ENCODE results near the gene EPB41L4B. TPM values are rescaled to one million over a fixed set of nuclear protein-coding genes. Genes with fewer than 3 reads are reported as not detected.

Gene EPB41L4B
- total RNA-seq, 2 experiments from 2014 or later, result 0.34 TPM

DNA sequence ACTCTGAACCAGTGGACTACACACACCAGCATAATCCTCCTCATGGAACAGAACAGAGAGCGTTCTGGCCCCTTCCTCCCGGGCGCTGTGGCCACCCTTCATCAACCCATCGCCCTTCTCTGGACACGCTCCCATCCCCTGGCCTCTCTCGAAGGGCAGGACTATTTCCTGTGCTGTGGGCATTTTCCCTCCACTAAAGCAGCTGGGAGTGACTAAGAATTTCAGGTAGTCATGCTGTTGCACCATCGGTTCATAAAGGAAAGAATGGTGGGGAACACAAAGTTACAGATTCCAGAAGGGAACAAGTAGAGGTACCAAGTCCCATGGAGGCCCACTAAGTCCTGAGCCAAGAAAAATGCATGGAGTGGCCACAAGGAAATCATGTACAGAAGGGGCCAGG lies 68.6 kb downstream of the EPB41L4B start:
- Mint-ChIP-seq H3K27ac (no peak overlapping the region), H3K36me3 (ENCODE audit: low read depth) (no peaks in the 10 kb centered on the region), H3K9me3 (no peaks in the 10 kb centered on the region), H3K4me3 (no peak overlapping the region), H3K27me3 (no peaks in the 10 kb centered on the region), H3K4me1 (ENCODE audit: low read depth) (no peaks in the 10 kb centered on the region)
- DNase-seq (no peak), ATAC-seq (no peak)
- TF ChIP-seq, protein P1, sequence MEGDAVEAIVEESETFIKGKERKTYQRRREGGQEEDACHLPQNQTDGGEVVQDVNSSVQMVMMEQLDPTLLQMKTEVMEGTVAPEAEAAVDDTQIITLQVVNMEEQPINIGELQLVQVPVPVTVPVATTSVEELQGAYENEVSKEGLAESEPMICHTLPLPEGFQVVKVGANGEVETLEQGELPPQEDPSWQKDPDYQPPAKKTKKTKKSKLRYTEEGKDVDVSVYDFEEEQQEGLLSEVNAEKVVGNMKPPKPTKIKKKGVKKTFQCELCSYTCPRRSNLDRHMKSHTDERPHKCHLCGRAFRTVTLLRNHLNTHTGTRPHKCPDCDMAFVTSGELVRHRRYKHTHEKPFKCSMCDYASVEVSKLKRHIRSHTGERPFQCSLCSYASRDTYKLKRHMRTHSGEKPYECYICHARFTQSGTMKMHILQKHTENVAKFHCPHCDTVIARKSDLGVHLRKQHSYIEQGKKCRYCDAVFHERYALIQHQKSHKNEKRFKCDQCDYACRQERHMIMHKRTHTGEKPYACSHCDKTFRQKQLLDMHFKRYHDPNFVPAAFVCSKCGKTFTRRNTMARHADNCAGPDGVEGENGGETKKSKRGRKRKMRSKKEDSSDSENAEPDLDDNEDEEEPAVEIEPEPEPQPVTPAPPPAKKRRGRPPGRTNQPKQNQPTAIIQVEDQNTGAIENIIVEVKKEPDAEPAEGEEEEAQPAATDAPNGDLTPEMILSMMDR (IDR thresholded peaks at IDR 0.05), result no peak
- ChIA-PET CTCF (interaction anchor here (1.9 kb wide), 1 partner anchor 15 kb away, joined by 4 read pairs; no protein-coding TSS in a partner anchor), POLR2A (no interaction called here)
- intact Hi-C loops (cut with micrococcal nuclease), result no loop called here

DNA sequence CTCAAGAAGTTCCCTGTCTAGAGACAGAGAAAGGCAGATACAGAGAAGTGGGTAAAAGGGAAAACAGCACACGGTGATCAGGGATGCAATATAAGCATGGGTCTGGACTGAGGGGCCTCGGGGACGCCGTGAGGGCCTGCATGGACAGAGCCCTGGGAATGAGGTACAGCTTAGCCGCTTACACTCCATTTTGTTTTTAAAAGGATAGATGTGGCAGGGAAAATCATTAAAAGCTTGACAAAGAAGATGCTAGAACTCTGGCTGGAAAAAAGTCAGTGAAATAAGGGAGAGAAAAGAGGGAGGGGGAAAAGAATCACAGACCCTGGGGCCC lies 69.1 kb downstream of the EPB41L4B start:
- CTCF ChIA-PET, result interaction anchor here (1.1 to 1.9 kb wide), 3 partner anchors 8 to 22 kb away, joined by 3 to 5 read pairs (median 4); no protein-coding TSS in a partner anchor

GRCh38 chr9:109251080-109251775 lies 69.6 kb downstream of the EPB41L4B start:
- Mint-ChIP-seq H3K27ac (no peak overlapping the region), H3K9me3 (no peaks in the 10 kb centered on the region), H3K4me1 (ENCODE audit: low read depth) (no peaks in the 10 kb centered on the region), H3K36me3 (ENCODE audit: low read depth) (no peaks in the 10 kb centered on the region), H3K27me3 (no peaks in the 10 kb centered on the region), H3K4me3 (no peak overlapping the region)
- TF ChIP-seq, protein P1 (IDR thresholded peaks at IDR 0.05), result no peak
- intact Hi-C loops (cut with micrococcal nuclease), result no loop called here
- ChIA-PET CTCF (interaction anchor here (1.1 to 1.9 kb wide), 3 partner anchors 8 to 21 kb away, joined by 3 to 5 read pairs (median 4); no protein-coding TSS in a partner anchor), POLR2A (interaction anchor here (0.6 kb wide), 1 partner anchor 26 kb away, joined by 3 read pairs; no protein-coding TSS in a partner anchor)
- DNase-seq, result no peak
- ATAC-seq, result no peak

More for the DNA sequence above, 69.1 kb downstream of the EPB41L4B start:
- POLR2A ChIA-PET, result interaction anchor here (0.6 kb wide), 1 partner anchor 26 kb away, joined by 3 read pairs; no protein-coding TSS in a partner anchor
- Mint-ChIP-seq H3K27ac (no peak overlapping the region), H3K27me3 (no peaks in the 10 kb centered on the region), H3K36me3 (ENCODE audit: low read depth) (no peaks in the 10 kb centered on the region), H3K9me3 (no peaks in the 10 kb centered on the region), H3K4me3 (no peak overlapping the region), H3K4me1 (ENCODE audit: low read depth) (no peaks in the 10 kb centered on the region)
- TF ChIP-seq, protein P1 (IDR thresholded peaks at IDR 0.05), result no peak
- no peak for DNase-seq
- intact Hi-C loops (cut with micrococcal nuclease), result no loop called here
- ATAC-seq, result no peak

DNA sequence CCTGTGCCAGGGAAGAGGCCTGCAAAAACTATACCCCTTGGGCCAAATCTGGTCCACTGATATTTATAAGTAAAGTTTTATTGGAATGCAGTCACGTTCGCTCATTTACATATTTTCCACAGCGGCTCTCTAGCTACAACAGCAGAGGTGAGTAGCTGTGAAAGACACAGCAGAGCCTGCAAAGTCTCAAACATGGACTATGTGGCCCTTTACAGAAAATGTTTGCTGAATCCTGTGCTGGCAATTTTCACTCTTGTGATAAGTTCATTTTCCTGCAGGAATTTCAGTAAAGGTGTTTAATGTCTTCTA lies 70.1 kb downstream of the EPB41L4B start:
- no peak overlapping the region for H3K4me3 Mint-ChIP-seq
- no peaks in the 10 kb centered on the region for H3K36me3 Mint-ChIP-seq (ENCODE audit: low read depth)
- no peaks in the 10 kb centered on the region for H3K4me1 Mint-ChIP-seq (ENCODE audit: low read depth)
- DNase-seq (no peak), ATAC-seq (no peak)
- peaks cover 2% of the 10 kb centered on the region for H3K27me3 Mint-ChIP-seq
- intact Hi-C loops (cut with micrococcal nuclease), result no loop called here
- TF ChIP-seq, protein P1 (IDR thresholded peaks at IDR 0.05), result no peak
- CTCF ChIA-PET, result interaction anchor here (1.5 to 1.9 kb wide), 2 partner anchors 17 to 21 kb away, joined by 3 to 4 read pairs; no protein-coding TSS in a partner anchor
- POLR2A ChIA-PET, result no interaction called here
- H3K27ac Mint-ChIP-seq, result no peak overlapping the region
- no peaks in the 10 kb centered on the region for H3K9me3 Mint-ChIP-seq

DNA sequence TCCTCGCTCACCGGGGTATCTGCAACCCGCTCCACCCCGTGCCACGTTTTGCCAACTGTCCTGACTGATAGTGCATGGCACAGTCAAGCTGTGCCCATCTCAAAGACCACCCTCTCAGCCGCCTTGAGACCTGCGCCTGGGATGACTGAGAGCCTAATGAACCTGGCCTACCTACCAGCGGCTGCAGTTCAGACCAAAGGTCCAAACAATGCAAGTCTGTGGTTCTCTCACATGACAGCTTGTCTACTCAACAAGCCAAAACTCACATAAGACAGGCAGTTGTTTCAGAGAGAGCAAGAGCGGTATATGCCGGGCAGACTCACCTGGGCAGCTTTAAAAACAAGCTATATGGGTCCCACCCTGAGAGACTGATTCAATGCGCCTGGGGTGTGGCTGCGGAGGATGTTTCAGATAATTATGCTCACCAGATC lies 70.5 kb downstream of the EPB41L4B start:
- CTCF ChIA-PET, result interaction anchor here (1.5 kb wide), 1 partner anchor 20 kb away, joined by 3 read pairs; no protein-coding TSS in a partner anchor
- ATAC-seq (no peak), DNase-seq (no peak)
- Mint-ChIP-seq H3K27ac (no peak overlapping the region), H3K4me3 (no peak overlapping the region), H3K4me1 (ENCODE audit: low read depth) (no peaks in the 10 kb centered on the region), H3K36me3 (ENCODE audit: low read depth) (no peaks in the 10 kb centered on the region), H3K9me3 (no peaks in the 10 kb centered on the region), H3K27me3 (peaks cover 2% of the 10 kb centered on the region)
- TF ChIP-seq, protein P1 (IDR thresholded peaks at IDR 0.05), result no peak
- intact Hi-C loops (cut with micrococcal nuclease), result no loop called here
- POLR2A ChIA-PET, result no interaction called here
